ENCODE measurements around the gene MAP3K20.
"Not testable (repeated sequence)": the region's sequence is repeated elsewhere in the genome, so short reads cannot be mapped to it uniquely, and the experiment has no call there.

MAP3K20 gene

GRCh38 chr2:173238385-173238784 lies 162.7 kb downstream of the MAP3K20 start:
- DNase-seq = no peak

GRCh38 chr2:173238831-173239230 lies 163.2 kb downstream of the MAP3K20 start:
- no peak for DNase-seq

GRCh38 chr2:173239644-173240043 lies 164.0 kb downstream of the MAP3K20 start:
- DNase-seq = no peak

GRCh38 chr2:173240083-173240482 lies 164.4 kb downstream of the MAP3K20 start:
- DNase-seq = no peak

GRCh38 chr2:173241643-173242042 lies 166.0 kb downstream of the MAP3K20 start:
- no peak for DNase-seq

- DNase-seq = no peak
These were observed 171.5 kb downstream of the MAP3K20 start for GRCh38 chr2:173247156-173247555.

- DNase-seq = no peak
These were observed 172.7 kb downstream of the MAP3K20 start for GRCh38 chr2:173248381-173248780.

- DNase-seq = no peak
These were observed 174.3 kb downstream of the MAP3K20 start for GRCh38 chr2:173249661-173250641.

GRCh38 chr2:173251225-173251624 lies 175.6 kb downstream of the MAP3K20 start:
- no peak for DNase-seq

GRCh38 chr2:173252581-173252980 lies 176.9 kb downstream of the MAP3K20 start:
- DNase-seq = no peak

GRCh38 chr2:173254659-173255058 lies 179.0 kb downstream of the MAP3K20 start:
- DNase-seq = no peak

- no peak for DNase-seq
These were observed 183.1 kb downstream of the MAP3K20 start for GRCh38 chr2:173258701-173259100.

GRCh38 chr2:173262356-173262755 lies 186.7 kb downstream of the MAP3K20 start:
- not testable (repeated sequence) for DNase-seq

- DNase-seq = no peak
These were observed 188.5 kb downstream of the MAP3K20 start for GRCh38 chr2:173264151-173264550.

- DNase-seq = no peak
These were observed 189.1 kb downstream of the MAP3K20 start for GRCh38 chr2:173264603-173265366.

GRCh38 chr2:173271135-173271534 lies 195.5 kb downstream of the MAP3K20 start:
- no peak for DNase-seq

GRCh38 chr2:173271825-173272224 lies 196.2 kb downstream of the MAP3K20 start:
- no peak for DNase-seq

GRCh38 chr2:173272849-173273248 lies 197.2 kb downstream of the MAP3K20 start:
- no peak for DNase-seq

GRCh38 chr2:173278794-173279526 lies 203.3 kb downstream of the MAP3K20 start:
- DNase-seq = no peak

GRCh38 chr2:173279527-173279868 lies 203.9 kb downstream of the MAP3K20 start:
- no peak for DNase-seq

- no peak for DNase-seq
These were observed 205.2 kb downstream of the MAP3K20 start for GRCh38 chr2:173280853-173281252.

- DNase-seq = not testable (repeated sequence)
These were observed 206.3 kb downstream of the MAP3K20 start for GRCh38 chr2:173281898-173282297.
